WTC11 (cell line): Measurements from ENCODE around the gene ARHGAP42. TPM values are rescaled to one million over a fixed set of nuclear protein-coding genes. Genes with fewer than 3 reads are reported as not detected.

ENCODE experiments used
- ATAC-seq: fragments of 200-7000 bp; cut with Tn5 transposase; 2 replicates; pipeline ENCODE4 v1.10.0; 2021; ENCODE audit warnings: mild to moderate bottlenecking, moderate library complexity
- CTCF ChIA-PET: fragments of 300-600 bp; sonication (Branson Sonifier 250); formaldehyde crosslinking; loops from one replicate; lab custom pipeline; 2021; ENCODE audit warnings: antibody characterized with exemption; lab: Charles Lee
- POLR2A ChIA-PET: fragments of 350-600 bp; sonication (Branson Sonifier 250); formaldehyde crosslinking; loops from one replicate; lab custom pipeline; 2021; ENCODE audit warnings: antibody characterized with exemption; lab: Charles Lee
- DNase-seq: peaks from one replicate; pipeline ENCODE4 v3.0.0; 2021; ENCODE audit warnings: low spot score
- H3K27ac Mint-ChIP-seq: 2 replicates; pipeline ENCODE4 v1.8.0; 2021; ENCODE audit warnings: mixed read lengths
- H3K27me3 Mint-ChIP-seq: 2 replicates; pipeline ENCODE4 v1.8.0; 2021; ENCODE audit warnings: low read depth, mild to moderate bottlenecking, moderate library complexity, mixed read lengths
- H3K36me3 Mint-ChIP-seq: 2 replicates; pipeline ENCODE4 v1.8.0; 2021; ENCODE audit warnings: mixed read lengths
- H3K4me1 Mint-ChIP-seq: 2 replicates; pipeline ENCODE4 v1.8.0; 2022; ENCODE audit warnings: mixed read lengths
- H3K4me3 Mint-ChIP-seq: 2 replicates; pipeline ENCODE4 v1.8.0; 2021; ENCODE audit warnings: mild to moderate bottlenecking, moderate library complexity, mixed read lengths
- H3K9me3 Mint-ChIP-seq: 2 replicates; pipeline ENCODE4 v1.8.0; 2021; ENCODE audit warnings: mixed read lengths
- CBFB ChIP-seq: sonication (generic); formaldehyde crosslinking; IDR thresholded peaks from 2 replicates; pipeline ENCODE4 v1.8.1; 2022; ENCODE audit warnings: mild to moderate bottlenecking, low read depth, missing genetic modification reagents
- ETV6 ChIP-seq: sonication (generic); formaldehyde crosslinking; IDR thresholded peaks from 2 replicates; pipeline ENCODE4 v1.8.1; 2022; ENCODE audit warnings: mild to moderate bottlenecking, missing genetic modification reagents
- FOXJ3 ChIP-seq: sonication (generic); formaldehyde crosslinking; IDR thresholded peaks from 2 replicates; pipeline ENCODE4 v1.9.0; 2021; ENCODE audit warnings: missing genetic modification reagents, mild to moderate bottlenecking, borderline replicate concordance
- NFATC4 ChIP-seq: fragments of 250-450 bp; sonication (Bioruptor Pico); IDR thresholded peaks from 2 replicates; pipeline ENCODE4 v1.9.0; 2021; ENCODE audit warnings: mild to moderate bottlenecking
- NR3C1 ChIP-seq: sonication (generic); formaldehyde crosslinking; conservative IDR thresholded peaks from 2 replicates; pipeline ENCODE4 v1.8.1; 2023; ENCODE audit warnings: low read depth, mild to moderate bottlenecking, missing genetic modification reagents
- OVOL2 ChIP-seq: fragments of 250-450 bp; sonication (Bioruptor Pico); IDR thresholded peaks from 2 replicates; pipeline ENCODE4 v1.9.0; 2021; ENCODE audit warnings: mild to moderate bottlenecking, borderline replicate concordance
- TCF7 ChIP-seq: sonication (generic); formaldehyde crosslinking; IDR thresholded peaks from 2 replicates; pipeline ENCODE4 v1.8.0; 2022; ENCODE audit warnings: mild to moderate bottlenecking, low read depth, missing genetic modification reagents, moderate library complexity
- ZNF121 ChIP-seq: sonication (generic); formaldehyde crosslinking; IDR thresholded peaks from 2 replicates; pipeline ENCODE4 v1.8.0; 2023; ENCODE audit warnings: missing genetic modification reagents
- ZNF317 ChIP-seq: sonication (generic); formaldehyde crosslinking; IDR thresholded peaks from 2 replicates; pipeline ENCODE4 v1.8.1; 2023; ENCODE audit warnings: low read depth, mild to moderate bottlenecking, moderate library complexity, missing genetic modification reagents, borderline replicate concordance
- ZNF396 ChIP-seq: fragments of 250-450 bp; sonication (Bioruptor Pico); IDR thresholded peaks from 2 replicates; pipeline ENCODE4 v1.8.0; 2021; ENCODE audit warnings: mild to moderate bottlenecking, moderate library complexity, borderline replicate concordance
- ZNF416 ChIP-seq: fragments of 250-450 bp; sonication (Bioruptor Pico); IDR thresholded peaks from 2 replicates; pipeline ENCODE4 v1.9.0; 2021; ENCODE audit warnings: mild to moderate bottlenecking, inconsistent platforms
- ZNF671 ChIP-seq: fragments of 250-450 bp; sonication (Bioruptor Pico); IDR thresholded peaks from 2 replicates; pipeline ENCODE4 v1.8.0; 2021; ENCODE audit warnings: mild to moderate bottlenecking
- total RNA-seq: library from RNA; stranded (reverse); gene quantifications from 3 replicates; pipeline ENCODE4 v1.2.3, GENCODE V29; 2021
- TF ChIP-seq, protein P1 (sequence below): fragments of 250-450 bp; sonication (Bioruptor Pico); IDR thresholded peaks from 2 replicates; pipeline ENCODE4 v1.9.0; 2021; ENCODE audit warnings: mild to moderate bottlenecking
- TF ChIP-seq, protein P2 (sequence below): fragments of 250-450 bp; sonication (Bioruptor Pico); conservative IDR thresholded peaks from 2 replicates; pipeline ENCODE4 v1.9.0; 2021; ENCODE audit warnings: mild to moderate bottlenecking
- TF ChIP-seq, protein P3 (sequence below): sonication (generic); formaldehyde crosslinking; IDR thresholded peaks from 2 replicates; pipeline ENCODE4 v1.8.1; 2022; ENCODE audit warnings: low read depth, mild to moderate bottlenecking, moderate library complexity, missing genetic modification reagents, borderline replicate concordance
- TF ChIP-seq, protein P4 (sequence below): sonication (generic); formaldehyde crosslinking; conservative IDR thresholded peaks from 2 replicates; pipeline ENCODE4 v1.8.1; 2022; ENCODE audit warnings: mild to moderate bottlenecking, missing genetic modification reagents
- TF ChIP-seq, protein P5 (sequence below): sonication (generic); formaldehyde crosslinking; IDR thresholded peaks from 2 replicates; pipeline ENCODE4 v1.8.1; 2022; ENCODE audit warnings: low read depth, missing genetic modification reagents, borderline replicate concordance
- TF ChIP-seq, protein P6 (sequence below): sonication (generic); formaldehyde crosslinking; IDR thresholded peaks from 2 replicates; pipeline ENCODE4 v1.8.0; 2023; ENCODE audit warnings: missing genetic modification reagents, mild to moderate bottlenecking, borderline replicate concordance
- TF ChIP-seq, protein P7 (sequence below): fragments of 250-450 bp; sonication (Bioruptor Pico); IDR thresholded peaks from 2 replicates; pipeline ENCODE4 v2.1.2; 2022; ENCODE audit warnings: mild to moderate bottlenecking, moderate library complexity

Gene ARHGAP42
- total RNA-seq, 1 experiment from 2014 or later, result 32.5 TPM

DNA sequence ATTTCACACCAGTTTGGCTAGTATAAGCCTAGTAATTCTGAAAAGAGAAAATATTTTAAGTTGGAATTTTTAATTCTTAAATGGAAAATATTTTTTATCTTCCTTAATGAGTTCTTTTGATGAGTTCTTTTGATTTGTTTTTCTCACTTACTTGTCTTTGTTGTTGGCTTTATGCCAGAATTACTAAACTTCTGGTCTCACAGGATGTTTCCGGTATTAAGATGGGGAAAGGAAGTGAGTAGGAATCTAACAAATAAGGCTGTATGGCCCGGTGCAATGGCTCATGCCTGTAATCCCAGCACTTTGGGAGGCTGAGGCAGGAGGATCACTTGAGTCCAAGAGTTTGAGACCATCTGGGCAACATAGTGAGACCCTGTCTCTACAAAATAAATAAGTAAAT, 106.4 kb downstream of the ARHGAP42 start:
- CTCF ChIA-PET, result no interaction called here
- Mint-ChIP-seq H3K9me3 (no peaks in the 10 kb centered on the region), H3K4me1 (peaks cover 51% of the 10 kb centered on the region), H3K27me3 (no peaks in the 10 kb centered on the region)
- ATAC-seq (no peak), DNase-seq (no peak)
- TF ChIP-seq, protein P1, sequence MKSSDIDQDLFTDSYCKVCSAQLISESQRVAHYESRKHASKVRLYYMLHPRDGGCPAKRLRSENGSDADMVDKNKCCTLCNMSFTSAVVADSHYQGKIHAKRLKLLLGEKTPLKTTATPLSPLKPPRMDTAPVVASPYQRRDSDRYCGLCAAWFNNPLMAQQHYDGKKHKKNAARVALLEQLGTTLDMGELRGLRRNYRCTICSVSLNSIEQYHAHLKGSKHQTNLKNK (CRISPR knock-in tag), result no peak
- TF ChIP-seq ZNF396 (CRISPR knock-in tag), result no peak
- TF ChIP-seq NR3C1 (CRISPR knock-in tag), result no peak
- TF ChIP-seq, protein P2, sequence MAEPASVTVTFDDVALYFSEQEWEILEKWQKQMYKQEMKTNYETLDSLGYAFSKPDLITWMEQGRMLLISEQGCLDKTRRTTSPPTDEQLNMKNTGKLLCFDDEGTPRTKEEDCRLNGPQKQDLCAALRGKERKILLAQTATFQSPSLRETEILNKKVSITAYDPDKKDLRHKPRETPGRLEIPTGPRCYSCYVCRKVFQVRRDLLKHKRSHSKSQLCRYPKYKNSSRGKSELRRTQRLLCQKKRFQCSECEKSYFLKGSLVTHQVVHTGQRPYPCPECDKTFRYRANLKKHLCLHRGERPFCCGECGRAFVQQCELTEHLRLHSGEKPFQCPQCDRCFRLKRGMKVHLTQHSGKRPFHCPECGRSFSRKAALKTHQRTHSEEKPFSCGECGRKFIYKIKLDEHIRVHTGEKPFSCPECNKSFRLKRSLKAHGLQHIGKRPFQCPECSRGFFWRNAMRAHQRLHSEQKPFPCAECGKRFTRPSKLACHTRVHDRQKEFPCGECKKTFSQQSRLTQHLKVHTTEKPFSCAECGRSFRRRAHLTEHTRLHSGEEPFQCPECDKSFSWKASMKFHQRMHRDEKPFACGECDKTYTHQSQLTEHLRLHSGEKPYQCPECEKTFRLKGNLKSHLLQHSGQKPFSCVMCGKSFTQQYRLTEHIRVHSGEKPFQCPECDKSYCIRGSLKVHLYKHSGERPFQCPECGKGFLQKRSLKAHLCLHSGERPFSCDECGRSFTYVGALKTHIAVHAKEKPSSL (CRISPR knock-in tag), result no peak
- TF ChIP-seq ZNF121 (CRISPR knock-in tag), result no peak
- TF ChIP-seq ETV6 (CRISPR knock-in tag), result no peak
- TF ChIP-seq TCF7 (CRISPR knock-in tag), result no peak
- TF ChIP-seq, all 79 proteins: peak for 0
- Mint-ChIP-seq H3K4me3 (no peak overlapping the region), H3K36me3 (peaks cover 11% of the 10 kb centered on the region), H3K27ac (no peak overlapping the region; the same call in 1 of the 2 replicates)
- POLR2A ChIA-PET, result no interaction called here

DNA sequence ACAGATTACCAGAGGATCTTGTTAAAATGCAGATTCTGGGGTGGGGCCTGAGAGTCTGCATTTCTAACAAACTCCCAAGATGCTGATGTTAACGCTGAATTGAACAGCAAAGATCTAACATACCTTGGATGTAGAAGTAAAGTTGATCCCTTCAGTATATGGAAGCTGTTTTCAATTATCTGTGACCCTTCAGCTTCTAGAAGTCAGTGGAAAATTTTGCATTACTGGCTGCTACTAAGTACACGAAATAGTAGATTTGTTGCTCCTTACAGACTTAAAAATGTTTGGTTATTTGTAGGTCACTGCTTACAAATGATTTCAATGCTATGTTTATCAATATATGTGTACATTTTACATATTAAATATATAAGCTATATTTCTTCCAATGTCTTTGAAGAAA, 107.4 kb downstream of the ARHGAP42 start:
- Mint-ChIP-seq H3K9me3 (no peaks in the 10 kb centered on the region), H3K4me1 (peaks cover 44% of the 10 kb centered on the region), H3K27ac (peak overlapping the region; percentile 55; the same call in 1 of the 2 replicates), H3K36me3 (peaks cover 11% of the 10 kb centered on the region), H3K4me3 (no peak overlapping the region), H3K27me3 (no peaks in the 10 kb centered on the region)
- TF ChIP-seq CBFB (CRISPR knock-in tag) (no peak), FOXJ3 (CRISPR knock-in tag) (no peak), ZNF317 (CRISPR knock-in tag) (no peak)
- TF ChIP-seq, protein P3, sequence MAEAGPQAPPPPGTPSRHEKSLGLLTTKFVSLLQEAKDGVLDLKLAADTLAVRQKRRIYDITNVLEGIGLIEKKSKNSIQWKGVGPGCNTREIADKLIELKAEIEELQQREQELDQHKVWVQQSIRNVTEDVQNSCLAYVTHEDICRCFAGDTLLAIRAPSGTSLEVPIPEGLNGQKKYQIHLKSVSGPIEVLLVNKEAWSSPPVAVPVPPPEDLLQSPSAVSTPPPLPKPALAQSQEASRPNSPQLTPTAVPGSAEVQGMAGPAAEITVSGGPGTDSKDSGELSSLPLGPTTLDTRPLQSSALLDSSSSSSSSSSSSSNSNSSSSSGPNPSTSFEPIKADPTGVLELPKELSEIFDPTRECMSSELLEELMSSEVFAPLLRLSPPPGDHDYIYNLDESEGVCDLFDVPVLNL (CRISPR knock-in tag), result no peak
- TF ChIP-seq, protein P4, sequence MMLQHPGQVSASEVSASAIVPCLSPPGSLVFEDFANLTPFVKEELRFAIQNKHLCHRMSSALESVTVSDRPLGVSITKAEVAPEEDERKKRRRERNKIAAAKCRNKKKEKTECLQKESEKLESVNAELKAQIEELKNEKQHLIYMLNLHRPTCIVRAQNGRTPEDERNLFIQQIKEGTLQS, result no peak
- ATAC-seq (no peak), DNase-seq (no peak)
- POLR2A ChIA-PET, result no interaction called here
- CTCF ChIA-PET, result no interaction called here

DNA sequence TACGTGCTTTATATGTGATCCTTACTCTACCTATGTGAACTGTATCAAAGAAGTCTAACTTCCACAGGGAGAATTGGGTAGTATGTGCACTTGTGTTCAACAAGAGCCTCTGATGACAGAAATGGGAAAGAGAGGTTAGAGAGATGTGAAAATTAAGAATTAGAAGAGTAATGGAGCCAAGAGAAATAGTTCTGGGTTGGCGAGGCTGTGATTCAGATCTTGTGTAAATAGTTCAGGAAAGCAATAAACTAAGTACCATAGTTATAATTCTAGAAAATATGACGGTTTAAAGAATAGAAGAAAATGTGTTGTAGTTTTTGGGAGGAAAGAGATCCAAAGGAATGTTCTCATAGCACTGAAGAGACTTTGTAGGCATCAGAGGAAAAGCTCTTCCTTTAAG, 112.4 kb downstream of the ARHGAP42 start:
- TF ChIP-seq, protein P5, sequence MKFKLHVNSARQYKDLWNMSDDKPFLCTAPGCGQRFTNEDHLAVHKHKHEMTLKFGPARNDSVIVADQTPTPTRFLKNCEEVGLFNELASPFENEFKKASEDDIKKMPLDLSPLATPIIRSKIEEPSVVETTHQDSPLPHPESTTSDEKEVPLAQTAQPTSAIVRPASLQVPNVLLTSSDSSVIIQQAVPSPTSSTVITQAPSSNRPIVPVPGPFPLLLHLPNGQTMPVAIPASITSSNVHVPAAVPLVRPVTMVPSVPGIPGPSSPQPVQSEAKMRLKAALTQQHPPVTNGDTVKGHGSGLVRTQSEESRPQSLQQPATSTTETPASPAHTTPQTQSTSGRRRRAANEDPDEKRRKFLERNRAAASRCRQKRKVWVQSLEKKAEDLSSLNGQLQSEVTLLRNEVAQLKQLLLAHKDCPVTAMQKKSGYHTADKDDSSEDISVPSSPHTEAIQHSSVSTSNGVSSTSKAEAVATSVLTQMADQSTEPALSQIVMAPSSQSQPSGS, result no peak
- TF ChIP-seq OVOL2 (CRISPR knock-in tag) (no peak), ZNF416 (CRISPR knock-in tag) (no peak), NFATC4 (CRISPR knock-in tag) (no peak), ZNF671 (no peak), CBFB (CRISPR knock-in tag) (no peak)
- TF ChIP-seq, protein P6, sequence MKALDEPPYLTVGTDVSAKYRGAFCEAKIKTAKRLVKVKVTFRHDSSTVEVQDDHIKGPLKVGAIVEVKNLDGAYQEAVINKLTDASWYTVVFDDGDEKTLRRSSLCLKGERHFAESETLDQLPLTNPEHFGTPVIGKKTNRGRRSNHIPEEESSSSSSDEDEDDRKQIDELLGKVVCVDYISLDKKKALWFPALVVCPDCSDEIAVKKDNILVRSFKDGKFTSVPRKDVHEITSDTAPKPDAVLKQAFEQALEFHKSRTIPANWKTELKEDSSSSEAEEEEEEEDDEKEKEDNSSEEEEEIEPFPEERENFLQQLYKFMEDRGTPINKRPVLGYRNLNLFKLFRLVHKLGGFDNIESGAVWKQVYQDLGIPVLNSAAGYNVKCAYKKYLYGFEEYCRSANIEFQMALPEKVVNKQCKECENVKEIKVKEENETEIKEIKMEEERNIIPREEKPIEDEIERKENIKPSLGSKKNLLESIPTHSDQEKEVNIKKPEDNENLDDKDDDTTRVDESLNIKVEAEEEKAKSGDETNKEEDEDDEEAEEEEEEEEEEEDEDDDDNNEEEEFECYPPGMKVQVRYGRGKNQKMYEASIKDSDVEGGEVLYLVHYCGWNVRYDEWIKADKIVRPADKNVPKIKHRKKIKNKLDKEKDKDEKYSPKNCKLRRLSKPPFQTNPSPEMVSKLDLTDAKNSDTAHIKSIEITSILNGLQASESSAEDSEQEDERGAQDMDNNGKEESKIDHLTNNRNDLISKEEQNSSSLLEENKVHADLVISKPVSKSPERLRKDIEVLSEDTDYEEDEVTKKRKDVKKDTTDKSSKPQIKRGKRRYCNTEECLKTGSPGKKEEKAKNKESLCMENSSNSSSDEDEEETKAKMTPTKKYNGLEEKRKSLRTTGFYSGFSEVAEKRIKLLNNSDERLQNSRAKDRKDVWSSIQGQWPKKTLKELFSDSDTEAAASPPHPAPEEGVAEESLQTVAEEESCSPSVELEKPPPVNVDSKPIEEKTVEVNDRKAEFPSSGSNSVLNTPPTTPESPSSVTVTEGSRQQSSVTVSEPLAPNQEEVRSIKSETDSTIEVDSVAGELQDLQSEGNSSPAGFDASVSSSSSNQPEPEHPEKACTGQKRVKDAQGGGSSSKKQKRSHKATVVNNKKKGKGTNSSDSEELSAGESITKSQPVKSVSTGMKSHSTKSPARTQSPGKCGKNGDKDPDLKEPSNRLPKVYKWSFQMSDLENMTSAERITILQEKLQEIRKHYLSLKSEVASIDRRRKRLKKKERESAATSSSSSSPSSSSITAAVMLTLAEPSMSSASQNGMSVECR, result no peak
- TF ChIP-seq, protein P7, sequence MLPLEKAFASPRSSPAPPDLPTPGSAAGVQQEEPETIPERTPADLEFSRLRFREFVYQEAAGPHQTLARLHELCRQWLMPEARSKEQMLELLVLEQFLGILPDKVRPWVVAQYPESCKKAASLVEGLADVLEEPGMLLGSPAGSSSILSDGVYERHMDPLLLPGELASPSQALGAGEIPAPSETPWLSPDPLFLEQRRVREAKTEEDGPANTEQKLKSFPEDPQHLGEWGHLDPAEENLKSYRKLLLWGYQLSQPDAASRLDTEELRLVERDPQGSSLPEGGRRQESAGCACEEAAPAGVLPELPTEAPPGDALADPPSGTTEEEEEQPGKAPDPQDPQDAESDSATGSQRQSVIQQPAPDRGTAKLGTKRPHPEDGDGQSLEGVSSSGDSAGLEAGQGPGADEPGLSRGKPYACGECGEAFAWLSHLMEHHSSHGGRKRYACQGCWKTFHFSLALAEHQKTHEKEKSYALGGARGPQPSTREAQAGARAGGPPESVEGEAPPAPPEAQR (CRISPR knock-in tag), result no peak
- H3K4me1 Mint-ChIP-seq, result peaks cover 19% of the 10 kb centered on the region
- ATAC-seq (no peak), DNase-seq (no peak)
- no peaks in the 10 kb centered on the region for H3K27me3 Mint-ChIP-seq
- CTCF ChIA-PET, result no interaction called here
- no peak overlapping the region for H3K27ac Mint-ChIP-seq
- peaks cover 8% of the 10 kb centered on the region; the same call in 1 of the 2 replicates for H3K36me3 Mint-ChIP-seq
- H3K4me3 Mint-ChIP-seq, result no peak overlapping the region
- no peaks in the 10 kb centered on the region for H3K9me3 Mint-ChIP-seq
- POLR2A ChIA-PET, result no interaction called here
